Mammary epithelial cell (primary cell): ENCODE measurements around the gene MAGEL2.

ENCODE experiments used
- EZH2 ChIP-seq: IDR thresholded peaks from 2 replicates; pipeline ENCODE4 v1.6.1; 2012; ENCODE audit warnings: low read length, inconsistent platforms, borderline replicate concordance
- TF ChIP-seq, protein P1 (sequence below), 2 donors: IDR thresholded peaks in 1 of 2; conservative IDR thresholded peaks in 1 of 2; 2 replicates each; pipeline ENCODE4 v1.5.1; 2011 to 2012; ENCODE audit warnings: inconsistent platforms in 2 of 2, low read length in 2 of 2, mild to moderate bottlenecking in 2 of 2, control low read depth in 1 of 2, low read depth in 1 of 2; ENCODE audit not compliant: insufficient read depth in 1 of 2; ENCODE audit errors: extremely low read depth in 1 of 2

DNA sequence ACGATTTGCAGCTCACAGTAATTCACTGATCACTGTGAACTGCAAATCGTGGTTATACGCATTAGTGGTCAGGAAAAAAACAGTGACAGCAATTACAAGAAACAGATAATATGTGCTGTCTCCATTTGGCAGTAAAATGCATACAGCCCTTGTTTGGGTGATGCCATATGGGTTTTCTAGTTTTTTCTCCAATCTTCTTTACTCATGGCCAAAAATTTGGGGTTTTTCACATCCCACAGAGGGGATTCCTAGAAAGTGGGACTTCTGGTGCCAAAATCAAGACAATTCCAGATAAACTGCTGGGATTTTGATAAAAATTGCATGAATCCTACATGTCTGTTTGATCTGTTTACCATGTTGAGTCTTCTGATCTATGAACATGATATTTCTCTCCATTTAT lies 23.8 kb upstream of the MAGEL2 start:
- TF ChIP-seq, protein P1, sequence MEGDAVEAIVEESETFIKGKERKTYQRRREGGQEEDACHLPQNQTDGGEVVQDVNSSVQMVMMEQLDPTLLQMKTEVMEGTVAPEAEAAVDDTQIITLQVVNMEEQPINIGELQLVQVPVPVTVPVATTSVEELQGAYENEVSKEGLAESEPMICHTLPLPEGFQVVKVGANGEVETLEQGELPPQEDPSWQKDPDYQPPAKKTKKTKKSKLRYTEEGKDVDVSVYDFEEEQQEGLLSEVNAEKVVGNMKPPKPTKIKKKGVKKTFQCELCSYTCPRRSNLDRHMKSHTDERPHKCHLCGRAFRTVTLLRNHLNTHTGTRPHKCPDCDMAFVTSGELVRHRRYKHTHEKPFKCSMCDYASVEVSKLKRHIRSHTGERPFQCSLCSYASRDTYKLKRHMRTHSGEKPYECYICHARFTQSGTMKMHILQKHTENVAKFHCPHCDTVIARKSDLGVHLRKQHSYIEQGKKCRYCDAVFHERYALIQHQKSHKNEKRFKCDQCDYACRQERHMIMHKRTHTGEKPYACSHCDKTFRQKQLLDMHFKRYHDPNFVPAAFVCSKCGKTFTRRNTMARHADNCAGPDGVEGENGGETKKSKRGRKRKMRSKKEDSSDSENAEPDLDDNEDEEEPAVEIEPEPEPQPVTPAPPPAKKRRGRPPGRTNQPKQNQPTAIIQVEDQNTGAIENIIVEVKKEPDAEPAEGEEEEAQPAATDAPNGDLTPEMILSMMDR (conservative IDR thresholded peaks at IDR 0.05 in 1 of 2, IDR thresholded peaks at IDR 0.05 in 1 of 2; ENCODE audit: extremely low read depth in 1 of 2, insufficient read depth in 1 of 2, low read depth in 1 of 2, low read length in 2 of 2) = no peak
- no peak for TF ChIP-seq EZH2
